WERI-Rb-1 (cell line): Measurements from ENCODE around the gene IQSEC1.

Source experiments
- DNase-seq: peaks from one replicate; pipeline ENCODE4 v3.0.0-alpha.2; 2020
- H3K27ac ChIP-seq: fragments of 250-450 bp; sonication (Bioruptor Pico); 2 replicates; pipeline ENCODE4 v1.5.1; 2020; ENCODE audit warnings: mild to moderate bottlenecking, moderate library complexity
- H3K27me3 ChIP-seq: fragments of 250-450 bp; sonication (Bioruptor Pico); 2 replicates; pipeline ENCODE4 v1.5.1; 2021; ENCODE audit warnings: mild to moderate bottlenecking, low read depth, moderate library complexity; ENCODE audit not compliant: insufficient read depth, severe bottlenecking
- H3K36me3 ChIP-seq: fragments of 250-450 bp; sonication (Bioruptor Pico); 2 replicates; pipeline ENCODE4 v1.5.1; 2020; ENCODE audit warnings: mild to moderate bottlenecking, moderate library complexity
- H3K4me3 ChIP-seq: 2 replicates; pipeline ENCODE4 v1.5.1; 2011; ENCODE audit warnings: low read depth, mild to moderate bottlenecking, control low read depth, low read length
- H3K9me3 ChIP-seq: fragments of 250-450 bp; sonication (Bioruptor Pico); 2 replicates; pipeline ENCODE4 v1.5.1; 2021; ENCODE audit warnings: mild to moderate bottlenecking, moderate library complexity; ENCODE audit not compliant: severe bottlenecking
- TF ChIP-seq, protein P1 (sequence below): IDR thresholded peaks from 2 replicates; pipeline ENCODE4 v1.5.1; 2011; ENCODE audit warnings: low read depth, mild to moderate bottlenecking, control low read depth, inconsistent platforms, low read length

IQSEC1 gene

DNA sequence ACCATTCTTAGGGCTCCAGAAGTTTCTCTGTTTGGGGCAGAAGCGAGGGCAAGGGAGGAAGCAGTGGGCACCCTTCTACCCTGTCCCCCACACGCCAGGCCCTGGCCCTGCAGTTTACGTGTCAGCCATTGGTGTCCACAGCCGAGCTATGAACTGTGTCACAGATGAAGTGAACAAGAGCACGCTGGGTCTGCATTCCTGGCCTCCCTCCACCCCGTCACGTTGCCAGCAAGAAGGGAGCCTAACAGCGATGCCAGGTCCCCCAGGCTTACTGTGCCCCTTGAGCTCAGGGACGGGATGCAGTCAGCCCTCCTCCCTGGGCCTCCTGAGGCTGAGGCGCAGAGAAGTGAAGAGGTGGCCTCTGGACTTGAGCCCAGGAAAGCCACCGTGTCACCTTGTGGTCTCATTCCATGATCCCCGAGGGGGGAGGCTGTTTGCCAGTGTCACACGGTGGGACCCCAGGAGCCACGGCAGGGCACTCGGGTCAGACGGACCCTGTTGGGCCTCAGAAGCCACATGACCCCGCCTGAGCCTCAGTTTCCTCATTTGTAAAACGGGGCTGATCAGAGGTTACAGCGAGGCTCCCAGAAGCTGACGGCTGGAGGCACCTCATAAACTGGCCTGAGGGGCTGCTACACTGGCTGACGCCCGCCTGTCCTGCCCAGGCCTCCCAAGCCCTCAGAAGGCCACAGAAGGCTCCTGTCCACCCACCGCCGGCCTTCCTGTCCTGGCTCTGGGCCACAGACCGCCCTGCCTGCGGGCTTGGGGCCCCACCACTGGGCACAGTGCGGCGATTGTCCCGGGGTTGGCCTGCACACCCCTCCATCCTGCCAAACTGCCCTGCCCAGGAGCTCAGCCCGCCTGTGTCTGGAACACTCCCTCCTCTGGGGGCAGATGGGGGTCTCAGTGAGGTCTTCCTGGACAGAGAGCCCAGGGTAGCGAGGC, 18.6 kb downstream of the IQSEC1 start:
- no peak for DNase-seq
- TF ChIP-seq, protein P1, sequence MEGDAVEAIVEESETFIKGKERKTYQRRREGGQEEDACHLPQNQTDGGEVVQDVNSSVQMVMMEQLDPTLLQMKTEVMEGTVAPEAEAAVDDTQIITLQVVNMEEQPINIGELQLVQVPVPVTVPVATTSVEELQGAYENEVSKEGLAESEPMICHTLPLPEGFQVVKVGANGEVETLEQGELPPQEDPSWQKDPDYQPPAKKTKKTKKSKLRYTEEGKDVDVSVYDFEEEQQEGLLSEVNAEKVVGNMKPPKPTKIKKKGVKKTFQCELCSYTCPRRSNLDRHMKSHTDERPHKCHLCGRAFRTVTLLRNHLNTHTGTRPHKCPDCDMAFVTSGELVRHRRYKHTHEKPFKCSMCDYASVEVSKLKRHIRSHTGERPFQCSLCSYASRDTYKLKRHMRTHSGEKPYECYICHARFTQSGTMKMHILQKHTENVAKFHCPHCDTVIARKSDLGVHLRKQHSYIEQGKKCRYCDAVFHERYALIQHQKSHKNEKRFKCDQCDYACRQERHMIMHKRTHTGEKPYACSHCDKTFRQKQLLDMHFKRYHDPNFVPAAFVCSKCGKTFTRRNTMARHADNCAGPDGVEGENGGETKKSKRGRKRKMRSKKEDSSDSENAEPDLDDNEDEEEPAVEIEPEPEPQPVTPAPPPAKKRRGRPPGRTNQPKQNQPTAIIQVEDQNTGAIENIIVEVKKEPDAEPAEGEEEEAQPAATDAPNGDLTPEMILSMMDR = no peak
- no peak overlapping the region for H3K4me3 ChIP-seq
- no peaks in the 10 kb centered on the region for H3K36me3 ChIP-seq
- H3K27me3 ChIP-seq = no peaks in the 10 kb centered on the region
- no peaks in the 10 kb centered on the region for H3K9me3 ChIP-seq
- H3K27ac ChIP-seq = no peak overlapping the region

DNA sequence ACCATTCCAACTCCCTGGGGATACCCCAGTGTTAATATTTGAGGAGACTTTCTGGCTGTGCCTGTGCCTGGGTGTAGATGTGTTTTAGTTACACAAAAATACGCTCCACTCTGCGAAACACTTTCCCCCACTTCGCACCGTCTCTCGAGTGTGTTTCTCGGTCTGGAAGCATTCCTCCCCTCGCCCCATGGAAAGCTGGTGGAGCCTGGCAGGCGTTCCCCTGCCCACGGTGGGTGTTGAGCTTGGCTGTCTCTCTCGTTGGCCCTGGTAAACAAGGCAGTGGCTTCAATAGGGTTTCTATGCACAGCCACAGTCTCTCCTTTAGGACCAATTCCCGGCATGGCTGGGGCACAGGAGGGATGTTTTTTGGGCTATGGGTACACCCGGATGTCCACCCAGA, 19.3 kb downstream of the IQSEC1 start:
- H3K27me3 ChIP-seq = no peaks in the 10 kb centered on the region
- H3K36me3 ChIP-seq = no peaks in the 10 kb centered on the region
- no peak for DNase-seq
- H3K27ac ChIP-seq = no peak overlapping the region
- no peaks in the 10 kb centered on the region for H3K9me3 ChIP-seq
- no peak overlapping the region for H3K4me3 ChIP-seq
- TF ChIP-seq, protein P1 = no peak

DNA sequence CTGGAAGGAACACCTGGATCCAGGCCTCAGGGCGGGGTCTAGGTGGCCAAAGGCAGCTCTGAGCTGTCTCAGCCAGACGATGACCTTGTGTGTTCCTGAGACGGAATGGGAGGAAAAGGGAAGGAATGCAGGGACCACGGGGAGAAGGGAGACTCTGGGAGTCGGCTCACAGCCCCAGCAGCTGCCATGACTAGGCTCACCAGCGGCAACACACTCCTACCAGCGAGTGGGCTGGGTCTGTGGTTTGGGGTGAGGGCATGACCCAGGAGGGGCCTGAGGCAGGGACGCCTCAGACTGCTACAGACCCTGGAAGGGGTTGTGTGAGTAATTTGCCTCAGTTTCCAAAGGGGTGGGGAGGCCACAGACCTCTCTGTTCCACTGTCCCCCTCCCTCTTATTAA, 19.8 kb downstream of the IQSEC1 start:
- H3K27ac ChIP-seq = no peak overlapping the region
- TF ChIP-seq, protein P1 = no peak

DNA sequence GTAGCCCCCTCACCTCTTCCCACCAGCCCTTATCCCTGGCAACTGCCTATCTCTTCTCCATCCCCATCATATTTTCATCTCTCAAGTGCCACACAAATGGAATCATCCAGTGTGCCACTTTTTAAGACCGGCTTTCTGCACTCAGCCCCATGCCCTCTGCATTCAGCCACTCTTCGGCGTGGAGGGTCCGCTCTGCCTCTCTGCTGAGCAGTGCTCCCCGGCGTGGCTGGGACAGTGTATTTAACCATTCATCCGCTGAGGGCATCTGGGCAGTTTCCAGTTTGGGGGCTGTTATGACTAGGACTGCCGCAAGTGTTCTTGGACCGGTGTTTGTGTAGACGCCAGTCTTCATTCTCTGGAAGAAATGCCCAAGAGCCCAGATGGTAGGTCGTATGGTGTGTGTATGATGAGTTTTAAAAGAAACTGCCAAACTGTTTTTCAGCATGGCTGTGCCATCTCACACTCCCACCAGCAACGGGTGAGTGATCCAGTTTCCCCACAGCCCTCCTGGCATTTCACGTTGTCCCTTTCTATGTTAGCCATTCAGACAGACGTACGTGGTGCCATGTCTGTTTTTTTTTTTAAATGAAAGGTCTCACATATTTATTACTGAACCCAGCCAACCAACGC, 20.9 kb downstream of the IQSEC1 start:
- TF ChIP-seq, protein P1 = no peak
- H3K36me3 ChIP-seq = no peaks in the 10 kb centered on the region
- H3K27me3 ChIP-seq = no peaks in the 10 kb centered on the region
- no peaks in the 10 kb centered on the region for H3K9me3 ChIP-seq
- no peak overlapping the region for H3K4me3 ChIP-seq
- H3K27ac ChIP-seq = no peak overlapping the region
- no peak for DNase-seq

More for the DNA sequence above, 19.8 kb downstream of the IQSEC1 start:
- H3K36me3 ChIP-seq = no peaks in the 10 kb centered on the region
- no peaks in the 10 kb centered on the region for H3K27me3 ChIP-seq
- no peak for DNase-seq
- no peaks in the 10 kb centered on the region for H3K9me3 ChIP-seq
- no peak overlapping the region for H3K4me3 ChIP-seq

DNA sequence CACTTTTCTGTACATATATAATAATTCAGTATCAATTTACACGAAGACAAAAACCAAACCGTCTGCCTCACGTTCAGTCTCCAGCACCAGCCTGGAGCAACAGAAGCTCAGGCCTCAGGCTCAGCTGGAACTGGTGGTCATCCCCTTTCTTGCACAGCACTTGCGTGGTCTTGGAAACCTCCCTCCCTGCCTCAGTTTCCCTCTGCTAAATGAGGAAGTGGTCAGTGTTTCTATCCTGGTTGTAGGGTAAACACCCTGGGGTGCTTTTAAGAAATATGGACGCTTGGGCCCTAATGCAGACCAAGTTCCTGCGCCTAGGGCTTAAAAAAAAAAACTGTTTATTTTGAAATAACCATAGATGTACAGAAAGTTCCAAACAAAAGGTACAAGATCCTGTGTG, 21.6 kb downstream of the IQSEC1 start:
- Histone ChIP-seq H3K9me3 (no peaks in the 10 kb centered on the region), H3K36me3 (no peaks in the 10 kb centered on the region), H3K4me3 (no peak overlapping the region), H3K27me3 (no peaks in the 10 kb centered on the region), H3K27ac (no peak overlapping the region)
- TF ChIP-seq, protein P1 = no peak
- DNase-seq = no peak
